22Rv1 (cell line): Measurements from ENCODE around the gene RAB3IL1.

ENCODE experiments used
- H3K27ac ChIP-seq: fragments of 450-650 bp; 2 replicates; pipeline ENCODE4 v1.5.1; 2017
- CTCF ChIP-seq: fragments of 450-650 bp; IDR thresholded peaks from 2 replicates; pipeline ENCODE4 v1.5.1; 2017; ENCODE audit warnings: mild to moderate bottlenecking
- ZFX ChIP-seq: fragments of 450-650 bp; IDR thresholded peaks from 2 replicates; pipeline ENCODE4 v1.6.1; 2017; ENCODE audit warnings: antibody characterized with exemption, borderline replicate concordance

Gene RAB3IL1

GRCh38 chr11:61961570-61962212 lies 44.3 kb upstream of the RAB3IL1 start:
- TF ChIP-seq ZFX = no peak
- TF ChIP-seq CTCF = no peak
- H3K27ac ChIP-seq = peak overlapping the region; percentile 41

GRCh38 chr11:61960532-61960931 lies 43.2 kb upstream of the RAB3IL1 start:
- TF ChIP-seq ZFX = no peak
- TF ChIP-seq CTCF = no peak
- H3K27ac ChIP-seq = no peak overlapping the region

- no peak for TF ChIP-seq ZFX
- no peak for TF ChIP-seq CTCF
- H3K27ac ChIP-seq = no peak overlapping the region
Measured at GRCh38 chr11:61959678-61960077, 42.3 kb upstream of the RAB3IL1 start.

DNA sequence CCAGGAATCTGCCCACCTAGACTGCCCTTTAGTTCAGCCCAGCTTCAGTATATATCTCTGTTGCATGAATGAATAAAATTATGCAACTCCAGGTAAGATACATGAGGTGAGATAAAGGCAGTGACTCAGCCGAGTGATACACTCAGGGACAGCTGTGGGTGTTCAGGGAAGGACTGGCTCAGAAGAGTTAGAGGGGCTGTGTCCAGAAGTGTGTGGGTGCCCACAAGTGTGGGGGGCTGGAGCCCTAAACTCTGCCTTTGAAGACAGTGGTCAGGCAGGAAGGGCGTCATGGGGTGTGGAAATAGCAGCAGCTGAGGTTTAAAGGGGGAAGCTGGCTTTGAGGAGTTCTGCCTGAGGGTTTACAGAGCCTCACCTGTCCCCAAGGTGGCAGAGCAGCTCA lies 41.7 kb upstream of the RAB3IL1 start:
- no peak for TF ChIP-seq CTCF
- no peak for TF ChIP-seq ZFX
- no peak overlapping the region for H3K27ac ChIP-seq

DNA sequence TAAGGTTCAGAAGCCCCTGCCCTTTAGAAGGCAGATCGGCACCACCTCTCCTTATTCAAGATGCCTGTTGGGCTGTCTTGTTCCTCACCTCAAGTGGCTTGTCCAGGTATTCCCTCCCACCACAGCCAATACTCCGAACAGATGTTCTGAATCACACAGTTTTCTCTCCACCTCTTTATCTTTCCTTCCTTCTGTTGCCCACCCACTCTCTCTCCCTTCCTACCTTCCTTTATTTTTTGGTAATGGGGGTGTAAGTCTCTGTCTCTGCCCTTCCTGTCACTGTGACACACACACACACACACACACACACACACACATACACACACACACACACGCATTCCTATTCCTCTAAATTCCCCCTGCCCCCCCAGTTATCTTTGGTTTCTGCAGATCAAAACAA lies 41.2 kb upstream of the RAB3IL1 start:
- TF ChIP-seq ZFX (no peak), CTCF (no peak)
- H3K27ac ChIP-seq = no peak overlapping the region

- TF ChIP-seq ZFX = no peak
- TF ChIP-seq CTCF = no peak
Measured at GRCh38 chr11:61957021-61957770, 39.8 kb upstream of the RAB3IL1 start.

More at GRCh38 chr11:61957021-61957770, 39.8 kb upstream of the RAB3IL1 start:
- H3K27ac ChIP-seq = no peak overlapping the region
